Astrocyte of the cerebellum (primary cell): ENCODE results near the gene TRPV3.
"Not testable (repeated sequence)": the region's sequence is repeated elsewhere in the genome, so short reads cannot be mapped to it uniquely, and the experiment has no call there.

ENCODE experiments used
- DNase-seq: peaks from one replicate; pipeline ENCODE4 v3.0.0-alpha.2; 2011; ENCODE audit warnings: low read depth
- H3K4me3 ChIP-seq: 2 replicates; pipeline ENCODE4 v1.5.1; 2011; ENCODE audit warnings: mild to moderate bottlenecking, low read depth, low read length, moderate library complexity
- in situ Hi-C: cut with HindIII; loops from 2 replicates; pipeline ENCODE4 v1.10.0; 2017; ENCODE audit warnings: low sequenced_read_pairs
- TF ChIP-seq, protein P1 (sequence below): IDR thresholded peaks from 2 replicates; pipeline ENCODE4 v1.5.1; 2012; ENCODE audit warnings: low read length, low read depth, moderate library complexity, mild to moderate bottlenecking; ENCODE audit errors: missing control alignments

TRPV3 gene

DNA sequence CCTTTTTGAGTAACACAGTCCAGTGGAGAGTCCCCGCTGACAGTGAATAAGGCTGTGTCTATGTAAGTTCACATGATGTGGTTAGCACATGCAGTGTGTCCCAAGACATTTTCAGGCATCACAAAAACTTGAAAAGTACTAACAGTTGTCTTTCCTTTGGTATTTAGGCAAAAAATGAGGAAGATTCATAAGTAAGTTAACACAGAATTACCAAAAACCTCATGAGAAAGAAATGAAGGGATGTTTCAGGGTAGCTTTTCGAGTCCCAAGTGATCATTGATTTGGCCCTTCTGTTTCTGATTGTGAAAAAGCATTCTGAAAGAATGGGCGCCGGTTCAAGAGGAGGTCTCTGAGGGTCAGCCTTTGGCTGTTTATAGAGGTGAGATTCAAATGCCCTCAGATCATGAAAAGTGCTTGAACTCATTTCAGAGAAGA is 82.3 kb downstream of the TRPV3 start:
- no peak for DNase-seq
- in situ Hi-C loops = no loop called here
- TF ChIP-seq, protein P1, sequence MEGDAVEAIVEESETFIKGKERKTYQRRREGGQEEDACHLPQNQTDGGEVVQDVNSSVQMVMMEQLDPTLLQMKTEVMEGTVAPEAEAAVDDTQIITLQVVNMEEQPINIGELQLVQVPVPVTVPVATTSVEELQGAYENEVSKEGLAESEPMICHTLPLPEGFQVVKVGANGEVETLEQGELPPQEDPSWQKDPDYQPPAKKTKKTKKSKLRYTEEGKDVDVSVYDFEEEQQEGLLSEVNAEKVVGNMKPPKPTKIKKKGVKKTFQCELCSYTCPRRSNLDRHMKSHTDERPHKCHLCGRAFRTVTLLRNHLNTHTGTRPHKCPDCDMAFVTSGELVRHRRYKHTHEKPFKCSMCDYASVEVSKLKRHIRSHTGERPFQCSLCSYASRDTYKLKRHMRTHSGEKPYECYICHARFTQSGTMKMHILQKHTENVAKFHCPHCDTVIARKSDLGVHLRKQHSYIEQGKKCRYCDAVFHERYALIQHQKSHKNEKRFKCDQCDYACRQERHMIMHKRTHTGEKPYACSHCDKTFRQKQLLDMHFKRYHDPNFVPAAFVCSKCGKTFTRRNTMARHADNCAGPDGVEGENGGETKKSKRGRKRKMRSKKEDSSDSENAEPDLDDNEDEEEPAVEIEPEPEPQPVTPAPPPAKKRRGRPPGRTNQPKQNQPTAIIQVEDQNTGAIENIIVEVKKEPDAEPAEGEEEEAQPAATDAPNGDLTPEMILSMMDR = no peak
- H3K4me3 ChIP-seq = no peak overlapping the region

DNA sequence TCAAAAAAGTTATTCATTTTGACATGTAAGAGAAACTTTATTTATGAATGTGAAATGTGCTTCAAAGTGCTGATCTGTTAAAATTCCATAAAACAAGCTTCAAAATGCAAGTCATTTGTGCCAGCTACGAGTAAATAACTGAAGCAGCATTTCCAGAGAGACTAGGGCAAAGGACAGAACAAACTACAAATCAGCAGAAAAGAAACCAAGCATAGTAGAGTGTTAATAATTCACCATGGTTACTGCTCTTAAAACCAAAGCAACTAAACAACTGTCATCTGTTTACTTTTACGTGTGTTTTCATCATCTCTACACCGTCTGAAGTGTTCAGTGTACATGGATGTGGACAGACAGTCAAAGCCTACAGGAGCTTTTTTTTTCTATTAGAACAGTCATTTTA is 83.4 kb downstream of the TRPV3 start:
- in situ Hi-C loops = no loop called here
- TF ChIP-seq, protein P1 = no peak
- no peak for DNase-seq
- no peak overlapping the region for H3K4me3 ChIP-seq

DNA sequence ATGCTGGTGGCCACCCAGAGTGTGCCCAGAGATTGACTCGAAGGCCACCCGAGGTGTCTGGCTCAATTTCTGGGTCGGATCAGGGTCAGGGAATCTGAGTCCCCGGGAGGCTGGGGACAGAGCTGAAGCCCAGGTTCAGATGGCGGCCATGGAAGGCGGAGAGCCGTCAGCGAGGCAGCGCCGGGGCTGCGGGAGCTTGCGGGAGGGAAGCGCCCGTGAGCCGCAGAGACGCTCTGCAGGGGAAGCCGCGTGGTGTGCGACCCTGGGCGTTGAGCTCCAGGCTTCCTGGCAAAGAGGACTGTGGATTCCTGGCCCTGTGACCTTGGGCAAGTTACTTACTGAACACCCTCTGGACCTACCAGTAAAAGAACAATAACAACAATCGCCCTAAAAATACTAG is 85.5 kb downstream of the TRPV3 start:
- TF ChIP-seq, protein P1 = no peak
- DNase-seq = no peak
- in situ Hi-C loops = no loop called here
- H3K4me3 ChIP-seq = no peak overlapping the region

DNA sequence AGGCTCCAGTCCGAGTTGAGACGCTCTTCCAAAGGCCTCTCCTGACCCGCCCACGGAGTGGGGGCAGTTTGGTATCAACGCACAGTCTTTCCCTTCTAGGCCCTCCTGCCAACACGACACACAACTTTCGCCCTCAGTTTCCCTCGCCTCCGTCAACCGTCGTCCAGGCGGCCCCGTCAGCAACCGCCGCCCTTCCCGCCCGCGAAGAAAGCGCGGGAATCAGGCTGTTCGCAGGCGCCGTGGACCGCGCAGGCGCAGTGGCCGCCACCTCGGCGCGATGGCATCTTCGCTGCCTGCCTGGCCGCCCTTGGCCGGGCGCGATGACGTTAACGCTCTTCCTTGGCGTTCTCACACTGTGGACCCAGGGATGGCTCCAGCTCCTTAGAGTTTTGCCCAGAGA is 86.0 kb downstream of the TRPV3 start, which contains the start of gene SPATA22:
TSS of gene SPATA22 (minus strand) at position 221 of the 400 bp plus-strand sequence. CDS start 2,494 bp downstream, outside the sequence.
- no peak within 1 kb of the TSS for H3K4me3 ChIP-seq
- no peak for DNase-seq
- TF ChIP-seq, protein P1 = no peak
- in situ Hi-C loops = no loop called here

DNA sequence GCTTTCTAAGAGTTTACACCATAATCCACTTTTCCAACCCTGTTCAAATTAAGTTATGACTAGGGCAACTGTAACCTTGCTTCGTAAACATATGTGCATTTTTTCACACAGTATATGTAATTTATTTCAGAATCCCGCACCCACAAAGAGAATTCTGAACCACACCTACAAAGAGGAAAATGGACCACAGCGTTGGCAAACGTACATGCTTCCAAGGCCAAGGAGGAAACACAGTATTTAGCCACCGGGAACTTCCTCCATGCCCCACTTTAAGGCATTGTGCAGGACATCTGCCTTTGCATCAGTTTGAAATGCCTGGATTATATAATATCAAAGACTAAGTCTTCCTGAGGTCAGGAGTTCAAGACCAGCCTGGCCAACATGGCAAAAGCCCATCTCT is 88.1 kb downstream of the TRPV3 start:
- TF ChIP-seq, protein P1 = no peak
- no peak for DNase-seq
- no peak overlapping the region for H3K4me3 ChIP-seq
- in situ Hi-C loops = no loop called here

DNA sequence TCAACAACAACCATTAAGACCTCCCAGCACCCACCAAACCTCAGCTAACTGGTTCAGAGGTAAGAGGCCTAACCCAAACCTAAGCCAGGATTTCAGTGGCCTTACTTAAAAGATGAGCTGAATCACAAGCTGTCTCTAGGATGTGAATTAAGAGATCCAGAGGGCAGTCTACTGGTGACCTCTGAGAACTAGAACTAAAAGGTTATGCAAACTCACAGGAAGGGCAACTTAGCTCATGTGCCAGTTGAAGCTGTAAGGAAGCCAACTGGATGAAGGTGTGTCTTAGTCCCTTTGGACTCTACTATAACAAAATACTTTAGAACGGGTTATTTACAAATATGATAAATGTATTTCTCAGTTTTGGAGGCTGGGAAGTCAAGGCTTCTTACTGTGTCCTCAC is 91.3 kb downstream of the TRPV3 start:
- in situ Hi-C loops, DNase-seq, H3K4me3 ChIP-seq: not testable (repeated sequence)
